ENCODE measurements around the gene SYNM.

Gene SYNM

GRCh38 chr15:99062226-99062625 is 42.7 kb upstream of the SYNM start:
- Histone ChIP-seq H3K27ac (replicated peaks; ENCODE audit: low read length) (no peak overlapping the region), H3K9me3 (replicated peaks in 1 of 2; ENCODE audit: control insufficient read depth in 2 of 2, insufficient read depth in 1 of 2, low read depth in 1 of 2, low read length in 2 of 2) (no peaks in the 10 kb centered on the region), H3K9ac (ENCODE audit: low read depth, low read length, poor library complexity) (no peak overlapping the region), H2BK15ac (ENCODE audit: low read length) (no peak overlapping the region), H3K4me3 (ENCODE audit: low read length in 2 of 2) (no peak overlapping the region), H3K4me1 (ENCODE audit: control insufficient read depth in 2 of 2, insufficient read depth in 1 of 2, low read depth in 1 of 2, low read length in 2 of 2) (peaks cover 4 to 7% of the 10 kb centered on the region in 2 donors), H3K23ac (ENCODE audit: low read depth, low read length, poor library complexity) (no peak overlapping the region), H2AK5ac (ENCODE audit: low read depth, low read length) (no peak overlapping the region), H3K79me1 (ENCODE audit: low read depth, low read length) (no peaks in the 10 kb centered on the region), H3K36me3 (replicated peaks in 1 of 2; ENCODE audit: control insufficient read depth in 2 of 2, insufficient read depth in 2 of 2, low read length in 2 of 2) (no peaks in the 10 kb centered on the region), H3K14ac (ENCODE audit: low read length) (no peak overlapping the region), H3K18ac (ENCODE audit: low read length) (no peak overlapping the region), H3K4ac (ENCODE audit: low read length) (no peak overlapping the region), H4K8ac (ENCODE audit: low read depth, low read length) (no peak overlapping the region), H3K27me3 (ENCODE audit: control insufficient read depth in 3 of 3, insufficient read depth in 3 of 3, low read depth in 1 of 3, low read length in 3 of 3) (peaks cover 0 to 20% (median 2%) of the 10 kb centered on the region in 3 experiments), H4K91ac (ENCODE audit: low read depth, low read length, poor library complexity) (no peak overlapping the region), H3K4me2 (ENCODE audit: insufficient read depth, low read length, poor library complexity, severe bottlenecking) (no peak overlapping the region), H2BK120ac (ENCODE audit: low read depth, low read length) (no peak overlapping the region), H2BK12ac (ENCODE audit: low read length) (no peak overlapping the region), H2AFZ (ENCODE audit: low read length) (no peak overlapping the region), H2BK5ac (ENCODE audit: low read length) (no peak overlapping the region)
- no CpG with 5 or more reads among the region's 5 CpGs for WGBS, 2 donors (ENCODE audit: extremely low coverage in 2 of 2, insufficient read length in 2 of 2, insufficient replicate concordance in 1 of 2)
- no peak for DNase-seq (ENCODE audit: low spot score)

- Histone ChIP-seq H2BK5ac (ENCODE audit: low read length) (no peak overlapping the region), H3K36me3 (replicated peaks in 1 of 2; ENCODE audit: control insufficient read depth in 2 of 2, insufficient read depth in 2 of 2, low read length in 2 of 2) (no peaks in the 10 kb centered on the region), H3K9ac (ENCODE audit: low read depth, low read length, poor library complexity) (peak overlapping the region; percentile 52), H2BK15ac (ENCODE audit: low read length) (no peak overlapping the region), H3K27ac (replicated peaks; ENCODE audit: low read length) (no peak overlapping the region), H3K4ac (ENCODE audit: low read length) (no peak overlapping the region), H2AK5ac (ENCODE audit: low read depth, low read length) (no peak overlapping the region), H3K23ac (ENCODE audit: low read depth, low read length, poor library complexity) (no peak overlapping the region), H3K4me1 (ENCODE audit: control insufficient read depth in 2 of 2, insufficient read depth in 1 of 2, low read depth in 1 of 2, low read length in 2 of 2) (no peaks in the 10 kb centered on the region), H3K4me3 (ENCODE audit: low read length in 2 of 2) (peak overlapping the region in 1 of 2 donors; percentile 64), H3K9me3 (replicated peaks in 1 of 2; ENCODE audit: control insufficient read depth in 2 of 2, insufficient read depth in 1 of 2, low read depth in 1 of 2, low read length in 2 of 2) (no peaks in the 10 kb centered on the region), H3K4me2 (ENCODE audit: insufficient read depth, low read length, poor library complexity, severe bottlenecking) (no peak overlapping the region), H3K18ac (ENCODE audit: low read length) (no peak overlapping the region), H3K14ac (ENCODE audit: low read length) (no peak overlapping the region), H4K8ac (ENCODE audit: low read depth, low read length) (no peak overlapping the region), H3K27me3 (ENCODE audit: control insufficient read depth in 3 of 3, insufficient read depth in 3 of 3, low read depth in 1 of 3, low read length in 3 of 3) (peaks cover 0 to 4% (median 4%) of the 10 kb centered on the region in 3 experiments), H2BK120ac (ENCODE audit: low read depth, low read length) (no peak overlapping the region), H4K91ac (ENCODE audit: low read depth, low read length, poor library complexity) (no peak overlapping the region), H2AFZ (ENCODE audit: low read length) (no peak overlapping the region), H3K79me1 (ENCODE audit: low read depth, low read length) (no peaks in the 10 kb centered on the region), H2BK12ac (ENCODE audit: low read length) (no peak overlapping the region)
- DNase-seq (ENCODE audit: low spot score) = no peak
- WGBS, 2 donors (ENCODE audit: extremely low coverage in 2 of 2, insufficient read length in 2 of 2, insufficient replicate concordance in 1 of 2) = no CpG with 5 or more reads among the region's 6 CpGs
Observed at GRCh38 chr15:99068186-99068585, 36.7 kb upstream of the SYNM start.

- H2BK15ac ChIP-seq (ENCODE audit: low read length) = no peak overlapping the region
- H2BK120ac ChIP-seq (ENCODE audit: low read depth, low read length) = no peak overlapping the region
- H3K4me3 ChIP-seq (ENCODE audit: low read length in 2 of 2) = no peak overlapping the region
- no peak for DNase-seq (ENCODE audit: low spot score)
- H3K23ac ChIP-seq (ENCODE audit: low read depth, low read length, poor library complexity) = no peak overlapping the region
- H3K27me3 ChIP-seq (ENCODE audit: control insufficient read depth in 3 of 3, insufficient read depth in 3 of 3, low read depth in 1 of 3, low read length in 3 of 3) = peaks cover 0 to 2% (median 2%) of the 10 kb centered on the region in 3 experiments
- no peak overlapping the region for H4K91ac ChIP-seq (ENCODE audit: low read depth, low read length, poor library complexity)
- H3K18ac ChIP-seq (ENCODE audit: low read length) = no peak overlapping the region
- no peak overlapping the region for H2BK12ac ChIP-seq (ENCODE audit: low read length)
- no peak overlapping the region for H4K8ac ChIP-seq (ENCODE audit: low read depth, low read length)
- H3K27ac ChIP-seq (replicated peaks; ENCODE audit: low read length) = no peak overlapping the region
- no CpG with 5 or more reads among the region's 5 CpGs for WGBS, 2 donors (ENCODE audit: extremely low coverage in 2 of 2, insufficient read length in 2 of 2, insufficient replicate concordance in 1 of 2)
- H3K9me3 ChIP-seq (replicated peaks in 1 of 2; ENCODE audit: control insufficient read depth in 2 of 2, insufficient read depth in 1 of 2, low read depth in 1 of 2, low read length in 2 of 2) = no peaks in the 10 kb centered on the region
- H3K4me2 ChIP-seq (ENCODE audit: insufficient read depth, low read length, poor library complexity, severe bottlenecking) = no peak overlapping the region
- H3K4ac ChIP-seq (ENCODE audit: low read length) = no peak overlapping the region
- H3K14ac ChIP-seq (ENCODE audit: low read length) = no peak overlapping the region
- no peak overlapping the region for H3K9ac ChIP-seq (ENCODE audit: low read depth, low read length, poor library complexity)
- H2AK5ac ChIP-seq (ENCODE audit: low read depth, low read length) = no peak overlapping the region
- no peak overlapping the region for H2AFZ ChIP-seq (ENCODE audit: low read length)
- no peaks in the 10 kb centered on the region for H3K79me1 ChIP-seq (ENCODE audit: low read depth, low read length)
- no peak overlapping the region for H2BK5ac ChIP-seq (ENCODE audit: low read length)
- peaks cover 0 to 3% of the 10 kb centered on the region in 2 donors for H3K4me1 ChIP-seq (ENCODE audit: control insufficient read depth in 2 of 2, insufficient read depth in 1 of 2, low read depth in 1 of 2, low read length in 2 of 2)
- no peaks in the 10 kb centered on the region for H3K36me3 ChIP-seq (replicated peaks in 1 of 2; ENCODE audit: control insufficient read depth in 2 of 2, insufficient read depth in 2 of 2, low read length in 2 of 2)
Observed at GRCh38 chr15:99070208-99070607, 34.7 kb upstream of the SYNM start.

- H2AK5ac ChIP-seq (ENCODE audit: low read depth, low read length) = no peak overlapping the region
- H3K9me3 ChIP-seq (replicated peaks in 1 of 2; ENCODE audit: control insufficient read depth in 2 of 2, insufficient read depth in 1 of 2, low read depth in 1 of 2, low read length in 2 of 2) = no peaks in the 10 kb centered on the region
- no peak overlapping the region for H2BK5ac ChIP-seq (ENCODE audit: low read length)
- peaks cover 0 to 3% of the 10 kb centered on the region in 2 donors for H3K4me1 ChIP-seq (ENCODE audit: control insufficient read depth in 2 of 2, insufficient read depth in 1 of 2, low read depth in 1 of 2, low read length in 2 of 2)
- no peak overlapping the region for H4K8ac ChIP-seq (ENCODE audit: low read depth, low read length)
- no peak for DNase-seq (ENCODE audit: low spot score)
- H3K4me2 ChIP-seq (ENCODE audit: insufficient read depth, low read length, poor library complexity, severe bottlenecking) = no peak overlapping the region
- no peak overlapping the region for H2BK120ac ChIP-seq (ENCODE audit: low read depth, low read length)
- WGBS, 2 donors (ENCODE audit: extremely low coverage in 2 of 2, insufficient read length in 2 of 2, insufficient replicate concordance in 1 of 2) = no CpG with 5 or more reads among the region's 10 CpGs
- H3K4me3 ChIP-seq (ENCODE audit: low read length in 2 of 2) = no peak overlapping the region
- H2AFZ ChIP-seq (ENCODE audit: low read length) = no peak overlapping the region
- H3K36me3 ChIP-seq (replicated peaks in 1 of 2; ENCODE audit: control insufficient read depth in 2 of 2, insufficient read depth in 2 of 2, low read length in 2 of 2) = no peaks in the 10 kb centered on the region
- H3K23ac ChIP-seq (ENCODE audit: low read depth, low read length, poor library complexity) = no peak overlapping the region
- H3K27ac ChIP-seq (replicated peaks; ENCODE audit: low read length) = no peak overlapping the region
- H3K27me3 ChIP-seq (ENCODE audit: control insufficient read depth in 3 of 3, insufficient read depth in 3 of 3, low read depth in 1 of 3, low read length in 3 of 3) = peaks cover 0 to 2% (median 2%) of the 10 kb centered on the region in 3 experiments
- H3K14ac ChIP-seq (ENCODE audit: low read length) = no peak overlapping the region
- H3K18ac ChIP-seq (ENCODE audit: low read length) = no peak overlapping the region
- no peak overlapping the region for H2BK12ac ChIP-seq (ENCODE audit: low read length)
- no peak overlapping the region for H3K4ac ChIP-seq (ENCODE audit: low read length)
- no peaks in the 10 kb centered on the region for H3K79me1 ChIP-seq (ENCODE audit: low read depth, low read length)
- H3K9ac ChIP-seq (ENCODE audit: low read depth, low read length, poor library complexity) = no peak overlapping the region
- H2BK15ac ChIP-seq (ENCODE audit: low read length) = no peak overlapping the region
- H4K91ac ChIP-seq (ENCODE audit: low read depth, low read length, poor library complexity) = no peak overlapping the region
Observed at GRCh38 chr15:99071091-99071680, 33.7 kb upstream of the SYNM start.
